ENCODE results near the gene TGFB1. TPM values are rescaled to one million over a fixed set of nuclear protein-coding genes. Genes with fewer than 3 reads are reported as not detected.

Gene TGFB1
- 7.1 and 7.7 TPM in 2 replicates for total RNA-seq

GRCh38 chr19:41353466-41354342 lies at the start of gene TGFB1:
TGFB1 (minus strand) TSS chr19:41353922; CDS start chr19:41353044, 878 bp downstream.

GRCh38 chr19:41397086-41398049 lies 43.6 kb upstream of the TGFB1 start, which contains the start of the genes BCKDHA and EXOSC5:
BCKDHA (plus strand) TSS chr19:41397818; CDS start chr19:41397828, 10 bp downstream.
EXOSC5 (minus strand) TSS chr19:41397359; CDS start chr19:41397328, 31 bp downstream.

GRCh38 chr19:41376241-41376997 lies 22.7 kb upstream of the TGFB1 start, which contains the start of gene TMEM91:
TMEM91 (plus strand) TSS chr19:41376533; CDS start chr19:41378310, 1,777 bp downstream.

GRCh38 chr19:41363753-41364523 lies 10.2 kb upstream of the TGFB1 start, which contains the start of gene B9D2:
B9D2 (minus strand) TSS chr19:41364149; CDS start chr19:41363519, 630 bp downstream.

GRCh38 chr19:41310033-41310831 lies 43.5 kb downstream of the TGFB1 start, which contains the start of gene CCDC97:
CCDC97 (plus strand) TSS chr19:41310172; CDS start chr19:41310311, 139 bp downstream.

Other genes with a start within 250 kb of the TGFB1 start
- not detected in 2 replicates for gene CYP2F1, start 239.5 kb downstream of the TGFB1 start, total RNA-seq
- 1.3 and 4.5 TPM in 2 replicates for gene CYP2S1, start 160.7 kb downstream of the TGFB1 start, total RNA-seq
- gene AXL, start 134.7 kb downstream of the TGFB1 start, total RNA-seq: 379 and 401 TPM in 2 replicates
- gene HNRNPUL1, start 89.5 kb downstream of the TGFB1 start, total RNA-seq: 131 and 136 TPM in 2 replicates
- gene CCDC97, start 43.8 kb downstream of the TGFB1 start, total RNA-seq: 10.0 and 10.6 TPM in 2 replicates
- gene B9D2, start 10.2 kb upstream of the TGFB1 start, total RNA-seq: 6.2 and 12.6 TPM in 2 replicates
- gene TMEM91, start 22.6 kb upstream of the TGFB1 start, total RNA-seq: 3.0 and 5.1 TPM in 2 replicates
- gene EXOSC5, start 43.4 kb upstream of the TGFB1 start, total RNA-seq: 34.8 and 34.9 TPM in 2 replicates
- gene BCKDHA, start 43.9 kb upstream of the TGFB1 start, total RNA-seq: 30.3 and 39.1 TPM in 2 replicates
- gene B3GNT8, start 73.5 kb upstream of the TGFB1 start, total RNA-seq: 2.1 and 3.5 TPM in 2 replicates
- gene DMAC2, start 86.0 kb upstream of the TGFB1 start, total RNA-seq: 56.0 and 57.2 TPM in 2 replicates
- gene ERICH4, start 89.2 kb upstream of the TGFB1 start, total RNA-seq: not detected in 2 replicates
- not detected in 2 replicates for gene CEACAM21, start 222.2 kb upstream of the TGFB1 start, total RNA-seq